ENCODE results near the gene TK1. TPM values are rescaled to one million over a fixed set of nuclear protein-coding genes. Genes with fewer than 3 reads are reported as not detected.
"Not testable (repeated sequence)": the region's sequence is repeated elsewhere in the genome, so short reads cannot be mapped to it uniquely, and the experiment has no call there.

Gene TK1
- total and polyA plus RNA-seq, 12 donors, result 1.3 to 11.6 (median 2.5) TPM

DNA sequence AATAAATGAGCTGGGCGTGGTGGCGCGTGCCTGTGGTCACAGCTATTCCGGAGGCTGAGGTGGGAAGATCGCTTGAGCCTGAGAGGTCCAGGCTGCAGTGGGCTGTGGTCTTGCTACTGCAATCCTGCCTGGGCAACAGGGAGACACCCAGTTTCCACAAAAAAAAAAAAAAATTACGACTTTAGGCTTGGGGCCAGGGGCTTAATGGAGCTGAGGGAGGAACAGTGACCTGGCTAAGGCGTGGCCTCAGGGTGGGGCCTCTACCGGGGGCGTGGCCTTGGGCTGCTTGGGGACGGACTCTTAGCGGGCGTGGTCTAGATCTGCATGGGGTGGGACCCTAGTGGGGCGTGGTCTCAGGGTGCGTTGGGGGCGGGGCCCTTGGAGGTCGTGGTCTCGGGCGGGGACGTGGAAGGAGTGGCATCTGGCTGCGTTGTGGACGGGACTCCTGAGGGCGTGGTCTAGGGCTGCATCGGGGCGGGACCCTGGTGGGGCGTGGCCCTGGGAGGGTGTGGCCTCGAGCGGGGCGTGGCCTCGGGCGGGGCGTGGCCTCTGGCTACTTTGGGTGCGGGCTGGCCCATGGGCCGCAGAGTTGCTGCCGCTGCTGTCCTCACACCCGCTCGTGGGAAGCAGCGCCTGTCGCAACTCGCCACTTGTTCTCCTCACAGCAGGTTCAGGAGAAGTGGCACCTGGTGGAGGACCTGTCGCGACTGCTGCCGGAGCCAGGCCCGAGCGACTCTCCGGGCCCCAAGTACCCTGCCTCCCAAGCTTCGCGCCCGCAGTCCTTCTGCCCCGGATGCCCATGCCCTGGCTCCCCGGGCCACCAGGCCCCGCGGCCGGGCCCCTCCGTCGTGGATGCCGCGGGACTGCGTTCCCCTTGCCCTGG lies 46.4 kb downstream of the TK1 start:
- peak overlapping the region in 1 of 4 donors; percentile 34 for H3K4me3 ChIP-seq
- intact Hi-C loops (cut with DNase I), result no loop called here
- peak overlapping the region in 2 of 5 donors; percentile 55 to 63 for H3K27ac ChIP-seq
- peaks cover 21 to 39% of the 10 kb centered on the region in 2 donors for H3K4me1 ChIP-seq (replicated peaks in 1 of 2)
- peak; percentile 86 to 96 (median 93) for DNase-seq
- no peaks in the 10 kb centered on the region for H3K27me3 ChIP-seq
- no peaks in the 10 kb centered on the region for H3K36me3 ChIP-seq (replicated peaks in 1 of 2)
- TF ChIP-seq POLR2A (IDR thresholded peaks at IDR 0.05), result peak in 1 of 2 donors; percentile 34
- TF ChIP-seq, protein P1, sequence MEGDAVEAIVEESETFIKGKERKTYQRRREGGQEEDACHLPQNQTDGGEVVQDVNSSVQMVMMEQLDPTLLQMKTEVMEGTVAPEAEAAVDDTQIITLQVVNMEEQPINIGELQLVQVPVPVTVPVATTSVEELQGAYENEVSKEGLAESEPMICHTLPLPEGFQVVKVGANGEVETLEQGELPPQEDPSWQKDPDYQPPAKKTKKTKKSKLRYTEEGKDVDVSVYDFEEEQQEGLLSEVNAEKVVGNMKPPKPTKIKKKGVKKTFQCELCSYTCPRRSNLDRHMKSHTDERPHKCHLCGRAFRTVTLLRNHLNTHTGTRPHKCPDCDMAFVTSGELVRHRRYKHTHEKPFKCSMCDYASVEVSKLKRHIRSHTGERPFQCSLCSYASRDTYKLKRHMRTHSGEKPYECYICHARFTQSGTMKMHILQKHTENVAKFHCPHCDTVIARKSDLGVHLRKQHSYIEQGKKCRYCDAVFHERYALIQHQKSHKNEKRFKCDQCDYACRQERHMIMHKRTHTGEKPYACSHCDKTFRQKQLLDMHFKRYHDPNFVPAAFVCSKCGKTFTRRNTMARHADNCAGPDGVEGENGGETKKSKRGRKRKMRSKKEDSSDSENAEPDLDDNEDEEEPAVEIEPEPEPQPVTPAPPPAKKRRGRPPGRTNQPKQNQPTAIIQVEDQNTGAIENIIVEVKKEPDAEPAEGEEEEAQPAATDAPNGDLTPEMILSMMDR (IDR thresholded peaks at IDR 0.05), result no peak
- no peaks in the 10 kb centered on the region for H3K9me3 ChIP-seq (replicated peaks in 1 of 3)
- WGBS, 4 donors, result 28 to 34% (median 31%) methylated on average over 21 to 58 of the region's 58 CpGs

DNA sequence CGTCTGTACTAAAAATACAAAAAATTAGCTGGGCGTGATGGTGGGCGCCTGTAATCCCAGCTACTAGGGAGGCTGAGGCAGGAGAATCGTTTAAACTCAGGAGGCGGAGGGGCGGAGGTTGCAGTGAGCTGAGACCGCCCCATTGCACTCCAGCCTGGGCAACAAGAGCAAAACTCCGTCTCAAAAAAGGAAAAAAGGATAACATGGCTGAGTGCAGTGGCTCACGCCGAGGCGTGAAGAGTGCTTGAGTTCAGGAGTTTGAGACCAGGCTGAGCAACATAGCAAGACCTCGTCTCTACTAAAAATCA lies 47.0 kb downstream of the TK1 start:
- H3K27me3 ChIP-seq; H3K9me3 ChIP-seq (replicated peaks in 1 of 3); DNase-seq; intact Hi-C loops (cut with DNase I); H3K36me3 ChIP-seq (replicated peaks in 1 of 2); H3K4me3 ChIP-seq; H3K27ac ChIP-seq: not testable (repeated sequence)
- 86 to 95% (median 90%) methylated on average over 12 of the region's 12 CpGs for WGBS, 4 donors
- peaks cover 15 to 33% of the 10 kb centered on the region in 2 donors for H3K4me1 ChIP-seq (replicated peaks in 1 of 2)

DNA sequence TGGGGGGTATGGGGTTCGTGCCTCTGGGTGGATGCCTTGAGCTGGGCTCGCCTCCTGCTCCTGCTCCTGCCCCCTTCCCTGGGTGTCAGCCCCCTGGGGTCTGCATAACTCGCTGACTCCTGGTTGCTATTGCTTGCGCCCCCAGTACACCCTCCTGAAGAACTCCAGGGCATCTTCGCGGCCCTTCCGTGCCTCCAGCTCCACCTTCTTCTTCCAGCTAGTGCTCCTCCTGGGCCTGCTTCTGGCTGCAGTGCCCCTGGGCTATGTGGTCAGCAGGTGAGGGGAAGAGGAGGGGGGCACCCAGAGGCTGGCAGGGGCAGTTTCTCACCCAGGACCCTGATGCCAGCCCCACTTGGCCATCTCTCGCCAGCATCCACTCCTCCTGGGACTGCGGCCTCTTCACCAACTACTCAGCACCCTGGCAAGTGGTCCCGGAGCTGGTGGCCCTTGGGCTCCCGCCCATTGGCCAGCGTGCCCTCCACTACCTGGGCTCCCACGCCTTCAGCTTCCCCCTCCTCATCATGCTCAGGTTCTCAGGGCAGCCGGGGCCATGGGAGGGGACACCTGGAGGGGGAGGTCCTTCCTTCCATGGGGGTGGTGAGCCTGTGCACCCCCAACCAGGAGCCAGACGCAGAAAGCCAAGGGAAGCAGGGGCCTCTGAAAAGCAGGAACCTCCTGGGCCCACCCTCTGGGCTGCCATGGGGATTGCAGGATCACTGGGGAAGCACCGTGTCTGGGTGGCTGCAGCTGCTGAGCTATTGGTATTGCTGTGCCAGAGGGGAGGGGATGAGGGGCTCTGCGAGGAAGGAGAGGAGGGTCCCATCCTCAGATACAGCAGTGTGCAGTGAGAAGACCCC lies 48.4 kb downstream of the TK1 start:
- Histone ChIP-seq H3K9me3 (replicated peaks in 1 of 3) (no peaks in the 10 kb centered on the region), H3K27me3 (no peaks in the 10 kb centered on the region), H3K4me3 (no peak overlapping the region), H3K27ac (no peak overlapping the region), H3K4me1 (replicated peaks in 1 of 2) (peaks cover 3 to 19% of the 10 kb centered on the region in 2 donors), H3K36me3 (replicated peaks in 1 of 2) (no peaks in the 10 kb centered on the region)
- WGBS, 4 donors, result 84 to 93% (median 89%) methylated on average over 8 to 17 of the region's 17 CpGs
- intact Hi-C loops (cut with DNase I), result no loop called here
- no peak for DNase-seq
- TF ChIP-seq, protein P1 (IDR thresholded peaks at IDR 0.05), result no peak
- TF ChIP-seq POLR2A (IDR thresholded peaks at IDR 0.05), result no peak

DNA sequence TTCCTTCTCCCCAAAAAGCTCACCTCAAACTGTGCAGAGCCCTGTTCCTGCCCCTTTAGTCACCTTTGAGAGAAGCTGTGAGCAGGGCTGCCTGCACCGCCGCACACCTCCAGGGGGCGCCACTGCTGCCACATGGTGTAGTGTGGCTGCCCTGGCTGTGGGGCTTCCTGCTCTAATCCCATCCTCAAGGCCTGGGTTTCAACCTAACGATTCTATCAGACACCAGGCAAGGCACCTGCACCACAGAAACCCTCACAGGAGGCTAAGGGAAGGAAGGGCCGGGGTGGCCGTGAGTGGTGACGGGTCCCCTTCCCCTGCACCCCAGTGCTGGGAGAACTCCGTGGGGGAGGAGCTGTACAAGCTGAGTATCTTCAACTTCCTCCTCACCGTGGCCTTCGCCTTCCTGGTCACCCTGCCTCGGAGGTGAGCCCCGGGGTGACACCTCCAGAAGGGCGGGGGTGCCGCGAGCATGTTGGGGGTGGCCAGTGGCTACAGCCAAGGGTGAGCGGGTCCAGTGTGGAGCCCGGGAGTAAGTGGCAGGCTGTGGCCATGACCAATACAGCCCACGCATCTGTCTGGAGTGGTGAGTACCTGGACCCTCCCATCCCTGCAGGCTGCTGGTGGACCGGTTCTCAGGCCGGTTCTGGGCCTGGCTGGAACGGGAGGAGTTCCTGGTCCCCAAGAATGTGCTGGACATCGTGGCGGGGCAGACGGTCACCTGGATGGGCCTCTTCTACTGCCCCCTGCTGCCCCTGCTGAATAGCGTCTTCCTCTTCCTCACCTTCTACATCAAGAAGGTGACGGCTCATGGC lies 49.3 kb downstream of the TK1 start:
- no peak for DNase-seq
- intact Hi-C loops (cut with DNase I), result no loop called here
- Histone ChIP-seq H3K27me3 (no peaks in the 10 kb centered on the region), H3K4me3 (no peak overlapping the region), H3K4me1 (replicated peaks in 1 of 2) (peaks cover 3 to 18% of the 10 kb centered on the region in 2 donors), H3K9me3 (replicated peaks in 1 of 3) (no peaks in the 10 kb centered on the region), H3K27ac (no peak overlapping the region), H3K36me3 (replicated peaks in 1 of 2) (no peaks in the 10 kb centered on the region)
- no peak for TF ChIP-seq POLR2A (IDR thresholded peaks at IDR 0.05)
- TF ChIP-seq, protein P1 (IDR thresholded peaks at IDR 0.05), result peak in 1 of 6 experiments; percentile 17
- 62 to 71% (median 66%) methylated on average over 7 to 26 of the region's 26 CpGs for whole genome bisulfite sequencing, 4 donors
